HFF-Myc (cell line): Measurements from ENCODE around the gene LAMTOR4.

Experiments
- DNase-seq: peaks from one replicate; pipeline ENCODE4 v3.0.0-alpha.2; 2011; ENCODE audit warnings: low read depth; ENCODE audit errors: extremely low read depth
- H3K4me3 ChIP-seq: replicated peaks from 2 replicates; pipeline ENCODE4 v1.5.1; 2011; ENCODE audit warnings: low read depth, mild to moderate bottlenecking, control low read depth, low read length
- CTCF ChIP-seq: IDR thresholded peaks from 2 replicates; pipeline ENCODE4 v1.5.1; 2012; ENCODE audit warnings: mild to moderate bottlenecking, low read depth, low read length, control low read depth; ENCODE audit errors: missing control alignments

The LAMTOR4 gene

GRCh38 chr7:100118388-100119071 lies 30.2 kb upstream of the LAMTOR4 start:
- no peak for TF ChIP-seq CTCF
- H3K4me3 ChIP-seq, result peak overlapping the region; percentile 98
- no peak for DNase-seq

- H3K4me3 ChIP-seq, result peak within 1 kb of the TSS; percentile 98
- peak; percentile 89 for DNase-seq
- no peak for TF ChIP-seq CTCF
Observed at GRCh38 chr7:100119072-100119969, 29.4 kb upstream of the LAMTOR4 start, which contains the start of the genes CNPY4 and TAF6. TSS of gene CNPY4 (plus strand) at chr7:100119634. CDS start at chr7:100119745, 111 bp downstream. TSS of gene TAF6 (minus strand) at chr7:100119358. CDS start at chr7:100114209, 5,149 bp downstream.

DNA sequence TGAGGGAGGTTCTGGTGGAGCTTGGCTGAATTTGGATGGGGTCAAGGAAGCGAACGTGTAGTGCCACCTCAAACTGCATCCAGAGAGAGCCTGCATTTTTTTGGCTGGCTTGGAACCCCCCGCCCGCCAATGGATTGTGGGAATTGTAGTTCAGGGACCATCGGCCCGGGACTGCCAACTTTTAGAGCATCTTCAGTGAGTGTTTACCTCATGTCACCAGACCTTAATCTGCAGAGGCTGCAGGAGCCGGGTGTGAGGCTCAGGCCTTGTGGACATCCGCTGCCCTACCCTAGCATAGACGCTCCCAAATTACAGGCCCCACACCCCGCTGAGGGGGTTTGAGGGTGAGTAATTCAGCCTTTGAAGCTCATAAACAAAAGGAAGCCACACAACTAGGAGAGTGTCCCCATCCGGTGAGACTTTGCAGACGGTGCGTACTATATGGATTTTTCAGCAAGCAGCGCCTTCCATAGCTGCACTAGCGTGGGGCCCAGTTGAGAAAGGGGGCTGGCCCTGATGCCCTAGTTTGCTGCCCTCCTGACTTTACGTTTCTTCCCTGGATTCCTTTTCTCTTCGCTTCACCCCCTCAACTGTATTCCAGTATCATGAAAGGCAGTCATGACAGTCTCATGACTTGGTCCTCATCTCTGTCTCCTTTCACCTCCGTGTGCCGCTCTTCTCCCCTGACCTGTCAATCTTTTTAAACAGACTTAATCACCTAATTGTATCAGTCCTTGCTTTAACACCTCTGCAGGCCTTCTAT lies 28.6 kb upstream of the LAMTOR4 start:
- H3K4me3 ChIP-seq, result peak overlapping the region; percentile 98
- DNase-seq, result no peak
- no peak for TF ChIP-seq CTCF

DNA sequence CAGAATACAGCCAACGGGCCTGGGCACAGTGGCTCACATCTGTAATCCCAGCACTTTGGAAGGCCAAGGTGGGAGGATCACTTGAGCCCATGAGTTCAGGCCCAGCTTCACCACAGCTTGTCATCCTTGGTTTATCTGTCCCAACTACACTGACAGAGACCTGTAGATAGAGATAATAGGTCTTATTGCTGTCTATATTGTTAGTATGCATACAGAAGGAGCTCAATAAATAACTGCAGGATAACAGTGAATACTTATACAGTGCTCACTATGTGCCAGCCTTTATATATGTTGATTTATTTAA lies 28.0 kb upstream of the LAMTOR4 start:
- peak overlapping the region; percentile 98 for H3K4me3 ChIP-seq
- DNase-seq, result no peak

DNA sequence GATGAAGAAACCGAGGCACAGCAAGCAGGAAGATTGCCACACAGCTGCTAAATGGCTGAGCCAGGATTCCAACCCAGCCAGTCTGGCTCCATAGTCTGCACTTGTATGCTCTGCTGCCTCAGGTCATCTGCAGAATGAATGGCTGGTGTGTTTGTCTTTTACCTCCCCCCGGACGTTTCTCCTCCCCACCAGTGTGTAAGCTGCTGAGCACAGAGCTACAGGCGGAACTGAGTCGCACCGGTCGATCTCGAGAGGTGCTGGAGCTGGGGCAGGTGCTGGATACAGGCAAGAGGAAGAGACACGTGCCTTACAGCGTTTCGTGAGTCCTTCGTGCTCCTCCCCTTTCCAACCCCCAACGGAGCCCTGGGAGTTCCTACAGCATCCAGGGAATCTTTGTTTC lies 26.7 kb upstream of the LAMTOR4 start:
- no peak overlapping the region for H3K4me3 ChIP-seq
- DNase-seq, result no peak
- no peak for TF ChIP-seq CTCF

More for the DNA sequence above, 28.0 kb upstream of the LAMTOR4 start:
- TF ChIP-seq CTCF, result no peak

DNA sequence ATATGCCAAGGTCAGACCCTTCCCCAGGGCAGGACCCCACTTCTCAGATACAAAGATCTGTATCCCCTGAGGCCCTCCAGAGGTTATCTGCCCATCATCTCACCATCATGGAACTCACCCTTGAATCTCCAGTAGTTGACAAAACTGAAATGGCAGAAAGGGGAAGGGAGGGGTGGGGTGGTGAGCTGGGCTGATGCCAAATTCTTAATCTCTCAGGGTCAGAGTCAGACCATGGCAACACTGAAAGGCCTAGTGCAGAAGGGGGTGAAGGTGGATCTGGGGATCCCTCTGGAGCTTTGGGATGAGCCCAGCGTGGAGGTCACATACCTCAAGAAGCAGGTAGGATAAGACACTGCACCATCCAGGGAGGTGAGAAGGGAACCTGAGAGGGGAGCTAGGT lies 26.1 kb upstream of the LAMTOR4 start:
- TF ChIP-seq CTCF, result no peak
- no peak overlapping the region for H3K4me3 ChIP-seq
- no peak for DNase-seq
